ENCODE measurements around the gene CRAMP1.

DNA sequence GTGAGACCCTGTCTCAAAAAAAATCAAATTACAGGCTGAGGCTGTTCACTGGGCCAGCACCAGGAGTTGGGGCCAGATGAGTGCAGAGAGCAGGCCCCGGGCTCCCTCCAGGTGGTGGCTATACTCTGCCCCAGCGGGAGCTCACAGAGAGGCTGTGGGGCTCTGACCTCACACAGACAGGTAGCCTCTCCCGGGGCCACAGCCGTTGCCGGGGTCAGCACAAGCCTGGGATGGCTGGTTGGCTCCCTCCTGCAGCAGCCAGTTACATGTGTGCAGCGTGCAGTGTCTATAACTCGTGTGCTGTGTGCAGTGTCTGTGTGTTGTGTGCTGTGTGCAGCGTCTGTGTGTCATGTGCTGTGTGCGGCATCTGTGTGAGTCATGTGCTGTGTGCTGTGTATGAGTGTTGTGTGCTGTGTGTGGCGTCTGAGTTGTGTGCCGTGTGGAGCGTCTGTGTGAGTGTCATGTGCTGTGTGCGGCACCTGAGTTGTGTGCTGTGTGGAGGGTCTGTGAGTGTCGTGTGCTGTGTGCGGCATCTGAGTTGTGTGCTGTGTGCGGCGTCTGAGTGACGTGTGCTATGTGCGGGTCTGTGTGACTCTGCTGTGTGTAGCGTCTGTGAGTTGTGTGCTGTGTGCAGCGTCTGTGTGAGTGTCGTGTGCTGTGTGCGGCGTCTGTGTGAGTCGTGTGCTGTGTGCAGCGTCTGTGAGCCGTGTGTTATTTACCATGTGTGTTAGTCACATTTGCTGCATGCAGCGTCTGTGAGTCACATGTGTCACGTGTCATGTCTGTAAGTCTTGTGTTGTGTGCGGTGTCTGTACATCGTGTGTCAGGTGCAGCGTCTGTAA lies 114.7 kb downstream of the CRAMP1 start:
- no peak for TF ChIP-seq SIN3A (IDR thresholded peaks at IDR 0.05; ENCODE audit: borderline replicate concordance, insufficient read depth, low read length)
- no peak for TF ChIP-seq TAF1 (IDR thresholded peaks at IDR 0.05; ENCODE audit: borderline replicate concordance, insufficient read depth, low read length)
- TF ChIP-seq, protein P1, sequence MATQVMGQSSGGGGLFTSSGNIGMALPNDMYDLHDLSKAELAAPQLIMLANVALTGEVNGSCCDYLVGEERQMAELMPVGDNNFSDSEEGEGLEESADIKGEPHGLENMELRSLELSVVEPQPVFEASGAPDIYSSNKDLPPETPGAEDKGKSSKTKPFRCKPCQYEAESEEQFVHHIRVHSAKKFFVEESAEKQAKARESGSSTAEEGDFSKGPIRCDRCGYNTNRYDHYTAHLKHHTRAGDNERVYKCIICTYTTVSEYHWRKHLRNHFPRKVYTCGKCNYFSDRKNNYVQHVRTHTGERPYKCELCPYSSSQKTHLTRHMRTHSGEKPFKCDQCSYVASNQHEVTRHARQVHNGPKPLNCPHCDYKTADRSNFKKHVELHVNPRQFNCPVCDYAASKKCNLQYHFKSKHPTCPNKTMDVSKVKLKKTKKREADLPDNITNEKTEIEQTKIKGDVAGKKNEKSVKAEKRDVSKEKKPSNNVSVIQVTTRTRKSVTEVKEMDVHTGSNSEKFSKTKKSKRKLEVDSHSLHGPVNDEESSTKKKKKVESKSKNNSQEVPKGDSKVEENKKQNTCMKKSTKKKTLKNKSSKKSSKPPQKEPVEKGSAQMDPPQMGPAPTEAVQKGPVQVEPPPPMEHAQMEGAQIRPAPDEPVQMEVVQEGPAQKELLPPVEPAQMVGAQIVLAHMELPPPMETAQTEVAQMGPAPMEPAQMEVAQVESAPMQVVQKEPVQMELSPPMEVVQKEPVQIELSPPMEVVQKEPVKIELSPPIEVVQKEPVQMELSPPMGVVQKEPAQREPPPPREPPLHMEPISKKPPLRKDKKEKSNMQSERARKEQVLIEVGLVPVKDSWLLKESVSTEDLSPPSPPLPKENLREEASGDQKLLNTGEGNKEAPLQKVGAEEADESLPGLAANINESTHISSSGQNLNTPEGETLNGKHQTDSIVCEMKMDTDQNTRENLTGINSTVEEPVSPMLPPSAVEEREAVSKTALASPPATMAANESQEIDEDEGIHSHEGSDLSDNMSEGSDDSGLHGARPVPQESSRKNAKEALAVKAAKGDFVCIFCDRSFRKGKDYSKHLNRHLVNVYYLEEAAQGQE (IDR thresholded peaks at IDR 0.05; ENCODE audit: insufficient read depth in 1 of 2, low read depth in 2 of 2, low read length in 2 of 2) = no peak
- TF ChIP-seq POLR2AphosphoS5 (IDR thresholded peaks at IDR 0.05; ENCODE audit: low read depth, low read length) = no peak
- TF ChIP-seq FOXP2 (optimal IDR thresholded peaks at IDR 0.05; ENCODE audit: borderline replicate concordance, extremely low read depth, extremely low read length, insufficient read depth) = no peak
